Measurements from ENCODE around the gene ATP5PO. TPM values are rescaled to one million over a fixed set of nuclear protein-coding genes. Genes with fewer than 3 reads are reported as not detected.

The ATP5PO gene
- total RNA-seq (ENCODE audit: unreplicated experiment), result 218 TPM
- long read RNA-seq, transcript ATP5PO-201 (7 exons, 932 nt), result major isoform, 144 of 148 reads
- long read RNA-seq, partial matches to known transcripts, result 2 of 148 reads
- long read RNA-seq, other reads (novel, unspliced or antisense), result 2 of 148 reads

GRCh38 chr21:33915368-33916199, at the start of gene ATP5PO:
ATP5PO (minus strand) TSS chr21:33915804; CDS start chr21:33915763, 41 bp downstream.
- Mint-ChIP-seq H3K27me3 (ENCODE audit: unreplicated experiment) (no peaks in the 10 kb centered on the region), H3K4me3 (ENCODE audit: unreplicated experiment) (peak within 1 kb of the TSS; percentile 97), H3K36me3 (ENCODE audit: low read depth, unreplicated experiment) (peaks cover 3% of the 10 kb centered on the region), H3K4me1 (ENCODE audit: unreplicated experiment) (peaks cover 14% of the 10 kb centered on the region), H3K27ac (ENCODE audit: unreplicated experiment) (peak within 1 kb of the TSS; percentile 84), H3K9me3 (ENCODE audit: unreplicated experiment) (no peaks in the 10 kb centered on the region)
- TF ChIP-seq CTCF (IDR thresholded peaks at IDR 0.05; ENCODE audit: unreplicated experiment), result no peak
- peak; percentile 96 for DNase-seq (ENCODE audit: low spot score)

GRCh38 chr21:33964706-33965325, 49.2 kb upstream of the ATP5PO start:
- Mint-ChIP-seq H3K27me3 (ENCODE audit: unreplicated experiment) (peaks cover 1% of the 10 kb centered on the region), H3K4me1 (ENCODE audit: unreplicated experiment) (peaks cover 9% of the 10 kb centered on the region), H3K27ac (ENCODE audit: unreplicated experiment) (no peak overlapping the region), H3K36me3 (ENCODE audit: low read depth, unreplicated experiment) (peaks cover 18% of the 10 kb centered on the region), H3K9me3 (ENCODE audit: unreplicated experiment) (no peaks in the 10 kb centered on the region), H3K4me3 (ENCODE audit: unreplicated experiment) (no peak overlapping the region)
- DNase-seq (ENCODE audit: low spot score), result no peak
- TF ChIP-seq CTCF (IDR thresholded peaks at IDR 0.05; ENCODE audit: unreplicated experiment), result no peak

- H3K4me3 Mint-ChIP-seq (ENCODE audit: unreplicated experiment), result no peak overlapping the region
- H3K27me3 Mint-ChIP-seq (ENCODE audit: unreplicated experiment), result peaks cover 1% of the 10 kb centered on the region
- DNase-seq (ENCODE audit: low spot score), result no peak
- peaks cover 2% of the 10 kb centered on the region for H3K4me1 Mint-ChIP-seq (ENCODE audit: unreplicated experiment)
- H3K27ac Mint-ChIP-seq (ENCODE audit: unreplicated experiment), result no peak overlapping the region
- H3K9me3 Mint-ChIP-seq (ENCODE audit: unreplicated experiment), result peaks cover 3% of the 10 kb centered on the region
- peaks cover 18% of the 10 kb centered on the region for H3K36me3 Mint-ChIP-seq (ENCODE audit: low read depth, unreplicated experiment)
- TF ChIP-seq CTCF (IDR thresholded peaks at IDR 0.05; ENCODE audit: unreplicated experiment), result no peak
Observed at GRCh38 chr21:33963848-33964555, 48.4 kb upstream of the ATP5PO start.

GRCh38 chr21:33962290-33962689, 46.7 kb upstream of the ATP5PO start:
- no peaks in the 10 kb centered on the region for H3K4me1 Mint-ChIP-seq (ENCODE audit: unreplicated experiment)
- DNase-seq (ENCODE audit: low spot score), result no peak
- peaks cover 18% of the 10 kb centered on the region for H3K36me3 Mint-ChIP-seq (ENCODE audit: low read depth, unreplicated experiment)
- H3K27ac Mint-ChIP-seq (ENCODE audit: unreplicated experiment), result no peak overlapping the region
- H3K4me3 Mint-ChIP-seq (ENCODE audit: unreplicated experiment), result no peak overlapping the region
- TF ChIP-seq CTCF (IDR thresholded peaks at IDR 0.05; ENCODE audit: unreplicated experiment), result no peak
- H3K27me3 Mint-ChIP-seq (ENCODE audit: unreplicated experiment), result peaks cover 1% of the 10 kb centered on the region
- H3K9me3 Mint-ChIP-seq (ENCODE audit: unreplicated experiment), result peaks cover 3% of the 10 kb centered on the region
